KMS-11 (cell line): ENCODE results near the gene CARD10.

Experiments
- H2AFZ ChIP-seq: fragments of 200-600 bp; sonication (generic); 2 replicates; pipeline ENCODE4 v1.6.1; 2016; ENCODE audit warnings: antibody characterized with exemption, mixed run types, low read depth
- H3K27ac ChIP-seq: fragments of 200-600 bp; sonication (generic); 2 replicates; pipeline ENCODE4 v1.6.1; 2016; ENCODE audit warnings: mild to moderate bottlenecking, mixed run types
- H3K27me3 ChIP-seq: fragments of 200-600 bp; sonication (generic); 2 replicates; pipeline ENCODE4 v1.6.1; 2017; ENCODE audit warnings: mild to moderate bottlenecking, low read depth, mixed run types, moderate library complexity; ENCODE audit not compliant: insufficient read depth
- H3K36me3 ChIP-seq: fragments of 200-600 bp; sonication (generic); 2 replicates; pipeline ENCODE4 v1.6.1; 2017; ENCODE audit warnings: mild to moderate bottlenecking, mixed run types; ENCODE audit not compliant: insufficient read depth
- H3K4me1 ChIP-seq: fragments of 200-600 bp; sonication (generic); 2 replicates; pipeline ENCODE4 v1.6.1; 2016; ENCODE audit warnings: mild to moderate bottlenecking, low read depth, mixed run types; ENCODE audit not compliant: poor library complexity, severe bottlenecking
- H3K4me2 ChIP-seq: fragments of 200-600 bp; sonication (generic); 2 replicates; pipeline ENCODE4 v1.7.0; 2016; ENCODE audit warnings: mild to moderate bottlenecking, mixed run types
- H3K4me3 ChIP-seq: fragments of 200-600 bp; sonication (generic); IDR thresholded peaks from 2 replicates; pipeline ENCODE4 v1.6.1; 2017; ENCODE audit warnings: low read depth, low read length, mixed read lengths; ENCODE audit not compliant: insufficient read depth
- H3K79me2 ChIP-seq: fragments of 200-600 bp; sonication (generic); 2 replicates; pipeline ENCODE4 v1.6.1; 2016; ENCODE audit warnings: low read depth, mixed run types; ENCODE audit not compliant: insufficient read depth
- H3K9ac ChIP-seq: fragments of 200-600 bp; sonication (generic); 2 replicates; pipeline ENCODE4 v1.6.1; 2016; ENCODE audit warnings: mild to moderate bottlenecking, mixed run types
- H4K20me1 ChIP-seq: fragments of 200-600 bp; sonication (generic); 2 replicates; pipeline ENCODE4 v1.6.1; 2016; ENCODE audit warnings: mild to moderate bottlenecking, mixed run types; ENCODE audit not compliant: insufficient read depth
- CTCF ChIP-seq: fragments of 200-600 bp; sonication (generic); conservative IDR thresholded peaks from 2 replicates; pipeline ENCODE4 v1.6.1; 2017; ENCODE audit warnings: low read depth, mild to moderate bottlenecking, antibody characterized with exemption, low read length, moderate library complexity, mixed read lengths

CARD10 gene

GRCh38 chr22:37549704-37550059 is 30.5 kb upstream of the CARD10 start:
- peaks cover 17% of the 10 kb centered on the region for H3K4me1 ChIP-seq
- no peak overlapping the region for H3K27ac ChIP-seq
- H4K20me1 ChIP-seq, result no peaks in the 10 kb centered on the region
- no peak overlapping the region for H3K4me2 ChIP-seq
- no peak overlapping the region for H2AFZ ChIP-seq
- no peak for TF ChIP-seq CTCF
- H3K27me3 ChIP-seq, result peaks cover 27% of the 10 kb centered on the region; the same call in 1 of the 2 replicates
- no peak overlapping the region for H3K9ac ChIP-seq
- no peaks in the 10 kb centered on the region for H3K79me2 ChIP-seq
- no peak overlapping the region for H3K4me3 ChIP-seq
- no peaks in the 10 kb centered on the region for H3K36me3 ChIP-seq

- H3K27me3 ChIP-seq, result peaks cover 13% of the 10 kb centered on the region; the same call in 1 of the 2 replicates
- no peaks in the 10 kb centered on the region for H3K36me3 ChIP-seq
- no peaks in the 10 kb centered on the region for H4K20me1 ChIP-seq
- H3K4me2 ChIP-seq, result no peak overlapping the region
- TF ChIP-seq CTCF, result no peak
- no peak overlapping the region for H3K9ac ChIP-seq
- H3K79me2 ChIP-seq, result no peaks in the 10 kb centered on the region
- H3K4me1 ChIP-seq, result peaks cover 24% of the 10 kb centered on the region
- no peak overlapping the region for H2AFZ ChIP-seq
- H3K27ac ChIP-seq, result no peak overlapping the region
- H3K4me3 ChIP-seq, result no peak overlapping the region
These were observed 28.1 kb upstream of the CARD10 start for GRCh38 chr22:37547251-37547741.

GRCh38 chr22:37546437-37547250 is 27.4 kb upstream of the CARD10 start:
- no peak overlapping the region for H3K4me3 ChIP-seq

GRCh38 chr22:37545703-37546436 is 26.7 kb upstream of the CARD10 start:
- no peak overlapping the region for H3K4me3 ChIP-seq
- no peaks in the 10 kb centered on the region for H3K79me2 ChIP-seq
- peaks cover under 1% of the 10 kb centered on the region; the same call in 1 of the 2 replicates for H3K27me3 ChIP-seq
- no peak overlapping the region for H3K27ac ChIP-seq
- H2AFZ ChIP-seq, result no peak overlapping the region
- H3K36me3 ChIP-seq, result no peaks in the 10 kb centered on the region
- no peaks in the 10 kb centered on the region for H4K20me1 ChIP-seq
- TF ChIP-seq CTCF, result no peak
- peaks cover 35% of the 10 kb centered on the region for H3K4me1 ChIP-seq
- no peak overlapping the region for H3K9ac ChIP-seq
- no peak overlapping the region for H3K4me2 ChIP-seq

More at GRCh38 chr22:37546437-37547250, 27.4 kb upstream of the CARD10 start:
- H3K27ac ChIP-seq, result no peak overlapping the region
- H3K4me2 ChIP-seq, result no peak overlapping the region
- no peak overlapping the region for H2AFZ ChIP-seq
- H3K27me3 ChIP-seq, result peaks cover 8% of the 10 kb centered on the region; the same call in 1 of the 2 replicates
- H4K20me1 ChIP-seq, result no peaks in the 10 kb centered on the region
- no peaks in the 10 kb centered on the region for H3K79me2 ChIP-seq
- no peak for TF ChIP-seq CTCF
- H3K9ac ChIP-seq, result no peak overlapping the region
- H3K36me3 ChIP-seq, result no peaks in the 10 kb centered on the region
- peaks cover 31% of the 10 kb centered on the region for H3K4me1 ChIP-seq
